KG1 (cell line): ENCODE measurements around the gene VAT1L.

Source experiments
- DNase-seq: peaks from one replicate; lab custom pipeline; 2025; lab: John Stamatoyannopoulos, UW

The VAT1L gene, protein sequence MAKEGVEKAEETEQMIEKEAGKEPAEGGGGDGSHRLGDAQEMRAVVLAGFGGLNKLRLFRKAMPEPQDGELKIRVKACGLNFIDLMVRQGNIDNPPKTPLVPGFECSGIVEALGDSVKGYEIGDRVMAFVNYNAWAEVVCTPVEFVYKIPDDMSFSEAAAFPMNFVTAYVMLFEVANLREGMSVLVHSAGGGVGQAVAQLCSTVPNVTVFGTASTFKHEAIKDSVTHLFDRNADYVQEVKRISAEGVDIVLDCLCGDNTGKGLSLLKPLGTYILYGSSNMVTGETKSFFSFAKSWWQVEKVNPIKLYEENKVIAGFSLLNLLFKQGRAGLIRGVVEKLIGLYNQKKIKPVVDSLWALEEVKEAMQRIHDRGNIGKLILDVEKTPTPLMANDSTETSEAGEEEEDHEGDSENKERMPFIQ

GRCh38 chr16:77788181-77789084, at the start of gene VAT1L:
VAT1L (plus strand) TSS chr16:77788564; CDS start chr16:77788683, 119 bp downstream.
- no peak for DNase-seq

DNA sequence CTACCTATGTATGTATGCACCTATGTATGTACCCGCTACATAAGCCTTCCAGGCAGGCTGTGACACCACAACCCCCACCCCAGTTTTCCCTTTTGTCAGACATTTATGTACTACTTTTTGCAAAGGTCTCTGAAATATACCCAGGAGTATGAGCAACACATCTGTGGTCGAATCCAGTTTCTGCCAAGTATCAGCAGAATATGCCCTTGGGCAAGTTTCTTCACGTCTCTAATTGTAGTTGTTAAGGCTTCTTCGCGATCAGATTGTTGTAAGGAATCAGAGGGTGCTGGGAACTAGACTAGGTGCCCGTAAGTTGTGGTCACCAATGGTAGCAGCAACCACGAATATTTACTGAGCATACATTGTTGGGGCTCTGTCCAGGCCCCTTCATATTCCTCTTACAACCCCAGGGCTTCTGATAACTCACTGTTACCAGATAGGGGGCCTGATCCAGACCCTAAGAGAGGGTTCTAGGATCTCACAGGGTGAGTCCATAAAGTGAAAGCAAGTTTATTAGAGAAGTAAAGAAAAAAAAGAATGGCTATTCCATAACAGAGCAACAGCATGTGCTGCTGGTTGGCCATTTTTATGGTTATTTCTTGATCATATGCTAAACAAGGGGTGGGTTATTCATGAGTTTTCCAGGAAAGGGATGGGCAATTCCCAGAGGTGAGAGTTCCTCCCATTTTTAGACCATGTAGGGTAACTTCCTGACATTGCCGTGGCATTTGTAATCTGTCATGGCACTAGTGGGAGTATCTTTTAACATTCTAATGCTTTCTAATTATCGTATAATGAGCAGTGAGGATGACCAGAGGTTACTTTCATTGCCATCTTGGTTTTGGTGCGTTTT, 49.4 kb upstream of the VAT1L start:
- DNase-seq: no peak

GRCh38 chr16:77739559-77739892, 48.8 kb upstream of the VAT1L start:
- DNase-seq: no peak

DNA sequence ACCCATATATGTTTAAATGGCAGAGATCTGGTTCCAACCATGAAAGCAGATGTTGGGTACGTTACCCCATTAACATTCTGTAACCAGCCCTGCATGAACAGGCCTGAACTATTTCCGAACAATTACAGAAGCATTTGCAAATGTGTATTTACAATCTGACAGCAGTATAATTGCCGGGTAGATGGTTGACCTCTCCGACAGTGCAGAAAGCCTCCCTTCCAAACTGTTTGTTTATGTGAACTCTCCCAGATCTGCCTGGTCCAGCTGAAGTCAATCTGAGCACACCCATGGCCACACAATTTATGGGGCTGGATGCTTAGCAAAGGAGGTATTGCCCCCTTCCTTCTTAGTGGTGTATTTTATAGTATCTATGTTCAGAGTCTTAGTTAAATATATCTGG, 44.2 kb upstream of the VAT1L start:
- DNase-seq: no peak

GRCh38 chr16:77745972-77746371, 42.4 kb upstream of the VAT1L start:
- DNase-seq: no peak

DNA sequence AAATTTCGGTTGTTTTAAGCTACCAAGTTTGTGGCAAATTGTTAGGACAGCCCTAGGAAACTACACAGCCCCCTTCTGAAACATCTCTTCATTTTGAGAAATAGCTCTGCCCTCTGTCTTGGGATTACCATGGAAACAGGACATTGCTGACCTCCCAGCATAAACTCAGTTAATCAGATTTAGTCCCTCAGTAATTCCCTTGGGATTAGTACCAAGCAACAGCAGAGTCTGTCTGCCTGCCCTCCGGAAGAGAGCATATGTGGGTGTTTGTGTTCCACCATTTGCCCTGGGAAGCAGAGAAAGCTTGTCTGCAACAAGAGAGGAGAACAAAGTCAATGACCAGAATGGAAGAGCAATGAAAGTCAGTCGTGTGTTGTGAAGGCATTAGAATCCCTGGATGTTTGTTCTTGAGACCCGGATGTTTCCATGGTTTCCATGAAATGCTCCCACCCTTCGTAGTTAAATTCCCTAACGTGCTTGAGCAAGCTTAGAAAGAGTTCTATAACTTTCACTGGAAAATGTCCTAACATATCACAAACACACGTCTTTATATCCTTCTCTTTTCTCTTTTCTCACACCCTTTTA, 39.9 kb upstream of the VAT1L start:
- no peak for DNase-seq

- no peak for DNase-seq
These were observed 38.9 kb upstream of the VAT1L start for GRCh38 chr16:77749415-77749814.

GRCh38 chr16:77758046-77758445, 30.3 kb upstream of the VAT1L start:
- no peak for DNase-seq

DNA sequence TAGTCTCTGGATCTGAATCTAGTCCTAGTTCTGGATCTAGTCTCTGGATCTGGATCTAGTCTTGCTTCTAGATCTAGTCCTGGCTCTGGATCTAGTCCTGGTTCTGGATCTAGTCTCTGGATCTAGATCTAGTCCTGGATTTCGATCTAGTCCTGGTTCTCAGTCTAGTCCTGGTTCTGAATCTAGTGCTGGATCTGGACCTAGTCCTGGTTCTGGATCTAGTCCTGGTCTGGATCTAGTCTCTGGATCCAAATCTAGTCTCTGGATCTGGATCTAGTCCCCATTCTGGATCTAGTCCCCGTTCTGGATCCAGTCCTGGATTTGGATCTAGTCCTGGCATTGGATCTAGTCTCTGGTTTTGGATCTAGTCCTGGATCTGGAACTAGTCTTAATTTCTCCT, 29.9 kb upstream of the VAT1L start:
- no peak for DNase-seq

DNA sequence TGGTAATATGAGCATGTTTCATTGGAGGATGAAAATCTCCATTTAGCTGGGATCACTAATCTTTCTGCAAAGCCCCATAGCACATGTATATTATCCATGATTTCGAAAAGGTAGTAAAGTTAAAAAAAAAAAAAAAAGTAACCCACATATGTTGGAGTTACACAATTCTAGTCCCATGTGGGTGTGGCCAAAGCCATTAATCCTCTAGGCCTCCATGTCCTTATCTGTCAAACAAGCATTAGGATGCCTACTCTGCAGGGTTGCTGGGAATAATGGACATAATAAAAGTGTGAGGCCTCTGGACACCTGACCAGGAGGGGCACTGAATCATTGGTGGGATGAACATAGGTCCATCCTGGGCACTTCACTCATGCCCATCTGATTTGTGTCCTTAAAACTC, 29.2 kb upstream of the VAT1L start:
- no peak for DNase-seq

DNA sequence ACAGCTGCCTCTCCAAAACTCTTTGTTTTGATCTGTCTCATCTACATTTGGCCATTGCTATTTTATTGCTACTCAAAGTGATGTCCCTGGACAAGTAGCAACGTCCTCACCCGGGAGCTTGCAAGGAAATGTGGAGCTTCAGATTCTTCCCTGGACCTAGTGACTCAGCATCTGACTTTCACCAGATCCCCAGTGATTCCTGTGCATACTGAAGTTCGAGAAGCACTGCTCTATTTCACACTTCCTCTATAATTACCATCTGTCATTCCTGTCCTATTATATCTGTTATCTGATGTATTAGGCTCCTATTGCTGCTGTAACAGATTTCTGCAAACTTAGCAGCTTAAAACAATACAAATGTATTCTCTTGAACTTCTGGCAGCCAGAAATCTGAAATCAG, 28.5 kb upstream of the VAT1L start:
- no peak for DNase-seq

DNA sequence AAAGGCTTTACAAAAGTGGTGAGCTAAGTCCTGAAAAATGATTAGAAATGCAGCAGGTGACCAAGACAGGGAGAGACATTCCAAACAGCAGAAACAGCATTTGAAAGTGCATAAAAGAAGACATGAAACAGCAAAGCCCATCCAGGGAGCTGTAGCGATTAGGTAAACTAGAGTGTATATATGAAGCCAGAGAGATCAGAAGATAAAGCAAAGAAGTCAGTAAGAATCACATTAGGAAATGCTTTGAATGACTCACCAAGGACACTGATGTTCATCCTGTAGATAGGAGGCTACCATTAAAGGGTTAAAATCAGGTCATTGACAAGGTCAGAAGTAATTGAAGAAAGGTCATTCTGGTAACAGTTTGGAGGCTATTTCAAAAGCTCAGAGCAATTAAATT, 27.6 kb upstream of the VAT1L start:
- DNase-seq: no peak

- DNase-seq: no peak
These were observed 27.2 kb upstream of the VAT1L start for GRCh38 chr16:77761204-77761603.

GRCh38 chr16:77762262-77762661, 26.1 kb upstream of the VAT1L start:
- no peak for DNase-seq

DNA sequence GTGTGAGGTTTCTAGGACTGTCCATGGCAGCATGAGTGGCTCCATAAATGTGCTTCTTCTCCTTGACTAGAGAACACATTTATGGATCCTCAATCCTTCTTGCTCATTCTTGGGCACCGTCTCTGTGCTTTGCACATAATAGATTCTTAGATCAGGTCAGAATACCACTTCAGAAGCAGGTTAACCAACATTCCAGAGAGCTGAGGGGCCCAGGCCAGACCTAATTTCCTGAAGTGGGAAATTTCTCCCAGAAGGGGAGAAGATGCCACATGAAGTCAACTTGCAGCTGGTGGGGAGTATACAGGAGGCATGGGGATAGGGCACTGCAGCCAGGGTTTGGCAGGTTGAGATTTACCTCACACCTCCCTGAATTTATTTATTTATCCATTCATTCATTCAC, 24.4 kb upstream of the VAT1L start:
- no peak for DNase-seq

- DNase-seq: no peak
These were observed 21.2 kb upstream of the VAT1L start for GRCh38 chr16:77767211-77767610.

DNA sequence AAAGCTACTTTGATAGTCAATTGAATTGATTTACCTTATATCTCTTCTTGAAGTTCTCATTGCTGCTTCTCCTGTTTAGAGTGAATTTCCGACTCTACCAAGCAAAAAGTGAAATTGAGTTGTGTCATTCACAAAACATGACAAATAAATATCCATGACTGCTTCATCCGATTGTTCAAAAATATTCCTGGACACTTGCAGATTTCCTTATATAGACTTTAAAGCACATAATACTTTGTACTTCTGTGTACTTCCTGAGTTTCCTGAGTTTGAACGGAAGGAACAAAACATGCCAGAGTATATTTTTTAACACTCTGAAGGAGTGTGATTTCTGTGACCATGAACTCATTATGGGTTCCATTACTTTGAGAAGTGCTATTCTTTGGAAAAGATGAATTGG, 20.5 kb upstream of the VAT1L start:
- no peak for DNase-seq

DNA sequence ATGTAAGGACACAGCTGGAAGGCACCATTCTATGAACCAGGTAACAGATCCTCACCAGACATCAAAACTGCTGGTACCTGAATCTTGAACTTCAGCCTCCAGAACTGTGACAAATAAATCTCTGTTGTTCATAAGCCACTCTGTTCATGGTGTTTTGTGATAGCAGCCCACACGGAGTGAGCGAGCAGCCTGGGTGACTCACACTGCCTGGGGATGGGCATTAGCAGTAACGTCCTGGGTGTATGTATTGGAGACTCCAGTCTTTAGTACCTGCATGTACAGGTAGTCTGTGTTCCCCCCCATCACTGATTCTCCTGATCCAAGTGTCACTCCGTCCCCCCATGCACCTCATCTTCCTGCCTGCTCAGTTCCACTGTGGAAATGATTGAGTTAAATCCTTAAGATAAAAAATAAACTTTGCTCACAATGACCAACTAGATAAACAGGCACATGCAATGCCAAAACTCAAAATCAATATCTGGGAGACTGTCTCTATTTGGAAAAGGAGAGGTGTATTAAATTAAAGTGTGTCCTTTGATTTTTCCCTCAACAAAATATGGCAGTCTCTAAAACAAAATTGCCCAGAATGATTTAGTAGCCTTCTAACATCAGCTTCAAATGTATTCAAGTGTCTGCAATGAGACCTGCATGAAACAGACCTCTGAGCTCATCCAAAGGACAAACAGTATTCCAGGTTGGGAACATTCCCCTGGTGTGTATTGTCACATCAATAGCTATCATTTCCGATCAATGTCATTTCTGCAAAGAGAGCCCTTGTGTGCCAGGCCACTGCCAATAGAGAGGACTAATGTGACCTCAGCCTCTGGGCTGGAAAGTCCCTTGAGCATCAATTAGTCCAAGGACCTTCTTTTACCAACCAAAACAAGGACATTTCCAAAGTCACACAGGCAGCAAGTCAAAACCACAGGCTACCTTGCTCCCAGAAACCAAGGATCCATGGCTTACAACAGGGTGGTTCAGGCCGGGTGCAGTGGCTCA, 12.2 kb upstream of the VAT1L start:
- no peak for DNase-seq

DNA sequence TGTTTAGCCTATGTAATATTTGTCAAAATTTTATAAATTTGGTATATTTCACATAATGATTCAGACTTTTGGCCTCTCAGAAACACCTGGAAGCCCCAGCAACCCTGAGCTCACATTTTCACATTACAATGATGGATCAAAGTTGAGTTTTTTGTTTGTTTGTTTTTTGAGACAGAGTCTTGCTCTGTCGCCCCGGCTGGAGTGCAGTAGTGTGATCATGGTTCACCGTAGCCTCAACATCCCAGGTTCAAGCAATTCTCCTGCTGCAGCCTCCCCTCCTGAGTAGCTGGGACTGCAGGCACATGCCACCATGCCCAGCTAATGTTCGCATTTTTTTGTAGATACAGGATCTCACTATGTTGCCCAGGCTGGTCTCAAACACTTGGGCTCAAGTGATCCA, 10.6 kb upstream of the VAT1L start:
- DNase-seq: no peak

GRCh38 chr16:77780378-77780837, 8.0 kb upstream of the VAT1L start:
- DNase-seq: no peak

GRCh38 chr16:77781091-77781490, 7.3 kb upstream of the VAT1L start:
- DNase-seq: no peak
